Upper lobe of left lung (tissue), 6 donors: Measurements from ENCODE around the gene TIMMDC1. TPM values are rescaled to one million over a fixed set of nuclear protein-coding genes. Genes with fewer than 3 reads are reported as not detected.

Experiments used
- ATAC-seq, 2 donors: fragments of 200-7000 bp; cut with Tn5 transposase; one replicate each; pipeline ENCODE4 v1.9.1; 2022; ENCODE audit warnings: mild to moderate bottlenecking in 2 of 2, moderate library complexity in 2 of 2; ENCODE audit not compliant: low FRiP score in 2 of 2
- DNase-seq, 2 donors: peaks; one replicate each; pipeline ENCODE4 v3.0.0-alpha.2; 2019 to 2020
- H3K27ac ChIP-seq, 4 donors: fragments of 200-600 bp; sonication (generic); one replicate each; pipeline ENCODE4 v1.5.1; 2016 to 2019
- H3K27me3 ChIP-seq, 4 donors: fragments of 200-600 bp; sonication (generic); one replicate each; pipeline ENCODE4 v1.5.1; 2017 to 2019
- H3K36me3 ChIP-seq, 4 donors: fragments of 200-600 bp; sonication (generic); one replicate each; pipeline ENCODE4 v1.5.1; 2016 to 2019
- H3K4me1 ChIP-seq, 4 donors: fragments of 200-600 bp; sonication (generic); one replicate each; pipeline ENCODE4 v1.5.1; 2018 to 2019
- H3K4me3 ChIP-seq, 4 donors: fragments of 200-600 bp; sonication (generic); one replicate each; pipeline ENCODE4 v1.5.1; 2017 to 2019; ENCODE audit warnings: mild to moderate bottlenecking in 2 of 4, moderate library complexity in 1 of 4
- H3K9me3 ChIP-seq, 4 donors: fragments of 200-600 bp; sonication (generic); one replicate each; pipeline ENCODE4 v1.5.1; 2018 to 2019
- EP300 ChIP-seq, 4 donors: sonication (generic); formaldehyde crosslinking; IDR thresholded peaks; one replicate each; pipeline ENCODE4 v1.5.1; 2017; ENCODE audit warnings: antibody characterized with exemption in 4 of 4, control low read depth in 2 of 4
- POLR2A ChIP-seq, 4 donors: fragments of 450-650 bp; IDR thresholded peaks; one replicate each; pipeline ENCODE4 v1.5.1; 2016 to 2017; ENCODE audit warnings: antibody characterized with exemption in 4 of 4, mild to moderate bottlenecking in 2 of 4
- POLR2AphosphoS5 ChIP-seq, 2 donors: sonication (generic); formaldehyde crosslinking; IDR thresholded peaks; one replicate each; pipeline ENCODE4 v1.5.1; 2017; ENCODE audit warnings: antibody characterized with exemption in 2 of 2
- WGBS, 2 donors: methylation state at CpG; one replicate each; pipeline ENCODE4 v1.1.5; 2017 to 2018; 5-methylcytosine and 5-hydroxymethylcytosine counted together
- total RNA-seq, 6 donors: library from RNA; depleted of rRNA in 4 of 6; stranded (reverse); fragments of >200 nt in 4 of 6; gene quantifications; one replicate each; pipeline versions ENCODE4 v1.1.0 to v1.2.1, GENCODE V29; 2016 to 2021
- TF ChIP-seq, protein P1 (sequence below), 6 experiments: fragments of 450-650 bp in 4 of 6; fragments of 200-600 bp in 2 of 6; sonication (generic) in 2 of 6; IDR thresholded peaks; one replicate each; pipeline ENCODE4 v1.5.1; 2016 to 2019; ENCODE audit warnings: antibody characterized with exemption in 6 of 6
- donor health status: DM: no; HTN: no; CAD: no; lungs with moderate emphysema.
- donor health status: DM: no; HTN: yes; CAD: no; lungs with severe emphysema.

Gene TIMMDC1
- total RNA-seq, 6 donors from 2014 or later: 33.6 to 105 (median 52.8) TPM

DNA sequence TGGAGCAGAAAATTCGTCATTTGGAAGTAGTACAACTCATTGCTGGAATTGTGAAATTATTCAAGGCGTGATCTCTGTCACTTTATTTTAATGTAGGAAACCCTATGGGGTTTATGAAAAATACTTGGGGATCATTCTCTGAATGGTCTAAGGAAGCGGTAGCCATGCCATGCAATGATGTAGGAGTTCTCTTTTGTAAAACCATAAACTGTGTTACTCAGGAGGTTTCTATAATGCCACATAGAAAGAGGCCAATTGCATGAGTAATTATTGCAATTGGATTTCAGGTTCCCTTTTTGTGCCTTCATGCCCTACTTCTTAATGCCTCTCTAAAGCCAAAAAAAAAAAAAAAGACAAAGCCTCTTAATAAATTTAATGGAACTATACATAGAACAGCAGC, 5.5 kb upstream of the TIMMDC1 start:
- Histone ChIP-seq H3K4me3 (no peak overlapping the region), H3K27me3 (no peaks in the 10 kb centered on the region), H3K27ac (no peak overlapping the region), H3K36me3 (peaks cover 0 to 35% (median 0%) of the 10 kb centered on the region in 4 donors), H3K9me3 (no peaks in the 10 kb centered on the region), H3K4me1 (peaks cover 0 to 10% (median 8%) of the 10 kb centered on the region in 4 donors)
- ATAC-seq (no peak), DNase-seq (no peak)
- TF ChIP-seq, protein P1, sequence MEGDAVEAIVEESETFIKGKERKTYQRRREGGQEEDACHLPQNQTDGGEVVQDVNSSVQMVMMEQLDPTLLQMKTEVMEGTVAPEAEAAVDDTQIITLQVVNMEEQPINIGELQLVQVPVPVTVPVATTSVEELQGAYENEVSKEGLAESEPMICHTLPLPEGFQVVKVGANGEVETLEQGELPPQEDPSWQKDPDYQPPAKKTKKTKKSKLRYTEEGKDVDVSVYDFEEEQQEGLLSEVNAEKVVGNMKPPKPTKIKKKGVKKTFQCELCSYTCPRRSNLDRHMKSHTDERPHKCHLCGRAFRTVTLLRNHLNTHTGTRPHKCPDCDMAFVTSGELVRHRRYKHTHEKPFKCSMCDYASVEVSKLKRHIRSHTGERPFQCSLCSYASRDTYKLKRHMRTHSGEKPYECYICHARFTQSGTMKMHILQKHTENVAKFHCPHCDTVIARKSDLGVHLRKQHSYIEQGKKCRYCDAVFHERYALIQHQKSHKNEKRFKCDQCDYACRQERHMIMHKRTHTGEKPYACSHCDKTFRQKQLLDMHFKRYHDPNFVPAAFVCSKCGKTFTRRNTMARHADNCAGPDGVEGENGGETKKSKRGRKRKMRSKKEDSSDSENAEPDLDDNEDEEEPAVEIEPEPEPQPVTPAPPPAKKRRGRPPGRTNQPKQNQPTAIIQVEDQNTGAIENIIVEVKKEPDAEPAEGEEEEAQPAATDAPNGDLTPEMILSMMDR (IDR thresholded peaks at IDR 0.05): no peak
- TF ChIP-seq POLR2A (IDR thresholded peaks at IDR 0.05) (no peak), POLR2AphosphoS5 (IDR thresholded peaks at IDR 0.05) (no peak), EP300 (IDR thresholded peaks at IDR 0.05) (no peak)
- 84 to 94% methylated on average over 3 of the region's 3 CpGs for WGBS, 2 donors

DNA sequence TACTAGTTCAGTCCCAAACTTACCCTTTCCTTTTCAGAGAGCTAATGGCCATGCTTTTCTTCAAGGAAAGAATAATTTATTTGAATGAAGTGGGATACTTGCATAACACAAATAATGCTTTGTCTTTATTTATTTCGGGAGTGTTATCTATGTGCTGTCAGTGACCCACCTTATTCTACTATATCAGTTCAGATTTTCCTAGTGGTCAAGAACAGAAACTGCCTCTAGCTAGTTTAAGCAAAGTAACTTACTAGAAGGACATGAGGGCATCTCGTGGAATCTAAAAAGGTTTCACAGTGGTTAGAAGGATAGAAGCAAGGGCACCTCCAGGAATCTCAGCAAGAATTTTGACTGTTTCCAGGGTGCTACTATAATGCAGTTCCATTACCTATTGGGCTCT, 3.8 kb upstream of the TIMMDC1 start:
- H3K36me3 ChIP-seq: peaks cover 0 to 18% (median 0%) of the 10 kb centered on the region in 4 donors
- no peak for ATAC-seq
- H3K27me3 ChIP-seq: no peaks in the 10 kb centered on the region
- TF ChIP-seq, protein P1 (IDR thresholded peaks at IDR 0.05): no peak
- peaks cover 7 to 17% (median 12%) of the 10 kb centered on the region in 4 donors for H3K4me1 ChIP-seq
- H3K9me3 ChIP-seq: no peaks in the 10 kb centered on the region
- no peak overlapping the region for H3K4me3 ChIP-seq
- no peak for DNase-seq
- 89 to 92% methylated on average over 2 of the region's 2 CpGs for WGBS, 2 donors
- H3K27ac ChIP-seq: no peak overlapping the region

DNA sequence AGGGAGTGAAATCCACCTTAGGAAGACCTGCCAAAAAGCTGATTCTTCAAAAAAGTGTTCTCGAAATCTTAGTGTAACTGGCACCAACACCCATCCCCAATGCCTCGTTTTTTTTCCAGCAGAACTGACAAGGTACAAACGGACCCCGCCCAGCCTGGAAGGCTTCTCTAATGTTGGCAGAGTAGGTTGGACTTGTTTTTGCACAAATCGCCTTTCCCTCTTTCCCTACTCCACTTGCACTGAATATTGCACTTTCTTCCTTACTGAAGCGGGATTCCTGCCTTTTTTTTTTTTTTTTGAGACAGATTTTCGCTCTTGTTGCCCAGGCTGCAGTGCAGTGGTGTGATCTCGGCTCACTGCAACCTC, 544 bp upstream of the TIMMDC1 start:
- ATAC-seq (peak; percentile 4 to 18), DNase-seq (peak in 1 of 2 donors; percentile 46)
- TF ChIP-seq POLR2A (IDR thresholded peaks at IDR 0.05) (no peak), EP300 (IDR thresholded peaks at IDR 0.05) (no peak)
- TF ChIP-seq, protein P1 (IDR thresholded peaks at IDR 0.05): no peak
- peak overlapping the region; percentile 90 to 97 (median 94) for H3K27ac ChIP-seq
- no peaks in the 10 kb centered on the region for H3K9me3 ChIP-seq
- H3K4me3 ChIP-seq: peak overlapping the region; percentile 53 to 88 (median 76)
- no peaks in the 10 kb centered on the region for H3K27me3 ChIP-seq
- peaks cover 0 to under 1% (median 0%) of the 10 kb centered on the region in 4 donors for H3K36me3 ChIP-seq
- WGBS, 2 donors: 9% methylated on average over 8 of the region's 8 CpGs
- peaks cover 25 to 42% (median 28%) of the 10 kb centered on the region in 4 donors for H3K4me1 ChIP-seq

DNA sequence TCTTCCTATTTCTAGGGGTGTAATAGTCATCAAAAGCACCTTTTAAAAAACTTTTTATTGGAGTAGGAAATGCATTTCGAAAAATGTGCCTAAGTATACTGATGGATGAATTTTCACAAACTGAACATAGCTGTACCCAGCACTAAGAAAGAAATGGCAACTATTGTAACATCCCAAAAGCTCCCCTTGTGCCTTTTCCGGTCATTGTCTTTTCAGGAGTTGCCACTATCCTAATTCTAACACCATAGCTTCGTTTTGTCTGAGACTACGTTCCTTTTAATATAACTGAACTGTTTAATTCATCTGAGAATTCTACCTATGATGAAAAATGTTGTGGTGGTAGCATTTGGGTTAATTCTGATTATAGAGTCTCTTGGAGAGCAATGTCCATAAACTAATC, 1.9 kb downstream of the TIMMDC1 start:
- DNase-seq (no peak), ATAC-seq (no peak)
- Histone ChIP-seq H3K27me3 (no peaks in the 10 kb centered on the region), H3K36me3 (peaks cover 1 to 24% (median 5%) of the 10 kb centered on the region in 4 donors), H3K4me3 (peak overlapping the region in 1 of 4 donors; percentile 87), H3K27ac (peak overlapping the region in 2 of 4 donors; percentile 22 to 92), H3K4me1 (peaks cover 25 to 42% (median 28%) of the 10 kb centered on the region in 4 donors), H3K9me3 (no peaks in the 10 kb centered on the region)
- 83 to 89% methylated on average over 4 of the region's 4 CpGs for WGBS, 2 donors
- no peak for TF ChIP-seq POLR2AphosphoS5 (IDR thresholded peaks at IDR 0.05)
- no peak for TF ChIP-seq POLR2A (IDR thresholded peaks at IDR 0.05)
- TF ChIP-seq EP300 (IDR thresholded peaks at IDR 0.05): no peak
- TF ChIP-seq, protein P1 (IDR thresholded peaks at IDR 0.05): no peak

DNA sequence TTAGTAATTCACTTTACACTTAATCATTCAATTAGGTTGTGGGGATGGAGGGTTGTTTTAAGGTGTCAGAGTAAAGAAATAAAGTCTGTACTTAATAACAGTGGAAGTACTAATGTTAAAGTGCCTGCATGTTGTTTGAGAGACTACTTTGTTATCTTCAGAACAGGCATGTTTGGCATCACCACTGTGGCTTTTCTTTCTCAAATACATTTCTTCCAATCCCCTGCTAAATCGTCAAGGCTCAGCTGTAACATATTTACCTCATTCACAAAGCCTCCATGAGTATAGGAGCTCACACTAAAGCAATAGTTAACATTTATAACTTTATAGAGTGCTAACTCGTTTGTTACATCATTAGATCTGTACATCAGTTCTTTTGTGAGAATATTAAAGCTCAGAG, 2.6 kb downstream of the TIMMDC1 start:
- peak overlapping the region in 2 of 4 donors; percentile 22 to 92 for H3K27ac ChIP-seq
- H3K27me3 ChIP-seq: no peaks in the 10 kb centered on the region
- ATAC-seq (no peak), DNase-seq (no peak)
- no peak overlapping the region for H3K4me3 ChIP-seq
- H3K4me1 ChIP-seq: peaks cover 25 to 42% (median 28%) of the 10 kb centered on the region in 4 donors
- no peaks in the 10 kb centered on the region for H3K9me3 ChIP-seq
- WGBS, 2 donors: 39 to 44% methylated on average over 2 of the region's 2 CpGs
- TF ChIP-seq POLR2A (IDR thresholded peaks at IDR 0.05) (no peak), POLR2AphosphoS5 (IDR thresholded peaks at IDR 0.05) (no peak), EP300 (IDR thresholded peaks at IDR 0.05) (no peak)
- TF ChIP-seq, protein P1 (IDR thresholded peaks at IDR 0.05): no peak
- H3K36me3 ChIP-seq: peaks cover 3 to 30% (median 9%) of the 10 kb centered on the region in 4 donors
